Right ventricle myocardium superior (tissue), 1 donor: Measurements from ENCODE around the gene HOXD9. TPM values are rescaled to one million over a fixed set of nuclear protein-coding genes. Genes with fewer than 3 reads are reported as not detected.

ENCODE experiments used
- ATAC-seq: fragments of 200-7000 bp; cut with Tn5 transposase; one replicate; pipeline ENCODE4 v1.9.1; 2020; ENCODE audit warnings: mild to moderate bottlenecking; ENCODE audit not compliant: poor library complexity
- DNase-seq: peaks from one replicate; pipeline ENCODE4 v3.0.0-alpha.2; 2020
- intact Hi-C: fragments of 100-400 bp; cut with DNase I; formaldehyde crosslinking; loops from one replicate; pipeline ENCODE4 v1.11.2; 2022
- total RNA-seq: library from RNA; stranded (reverse); fragmentation: NEBNext Ultra II Directional; extraction: Animal tissue kit (Norgen Biotek cat#: 25700); gene quantifications from one replicate; pipeline ENCODE4 v1.2.1, GENCODE V29; 2021
- donor health status: DM: no; HTN: yes; CAD: no; lungs with severe emphysema.

HOXD9 gene
- total RNA-seq, 1 donor from 2014 or later = not detected

DNA sequence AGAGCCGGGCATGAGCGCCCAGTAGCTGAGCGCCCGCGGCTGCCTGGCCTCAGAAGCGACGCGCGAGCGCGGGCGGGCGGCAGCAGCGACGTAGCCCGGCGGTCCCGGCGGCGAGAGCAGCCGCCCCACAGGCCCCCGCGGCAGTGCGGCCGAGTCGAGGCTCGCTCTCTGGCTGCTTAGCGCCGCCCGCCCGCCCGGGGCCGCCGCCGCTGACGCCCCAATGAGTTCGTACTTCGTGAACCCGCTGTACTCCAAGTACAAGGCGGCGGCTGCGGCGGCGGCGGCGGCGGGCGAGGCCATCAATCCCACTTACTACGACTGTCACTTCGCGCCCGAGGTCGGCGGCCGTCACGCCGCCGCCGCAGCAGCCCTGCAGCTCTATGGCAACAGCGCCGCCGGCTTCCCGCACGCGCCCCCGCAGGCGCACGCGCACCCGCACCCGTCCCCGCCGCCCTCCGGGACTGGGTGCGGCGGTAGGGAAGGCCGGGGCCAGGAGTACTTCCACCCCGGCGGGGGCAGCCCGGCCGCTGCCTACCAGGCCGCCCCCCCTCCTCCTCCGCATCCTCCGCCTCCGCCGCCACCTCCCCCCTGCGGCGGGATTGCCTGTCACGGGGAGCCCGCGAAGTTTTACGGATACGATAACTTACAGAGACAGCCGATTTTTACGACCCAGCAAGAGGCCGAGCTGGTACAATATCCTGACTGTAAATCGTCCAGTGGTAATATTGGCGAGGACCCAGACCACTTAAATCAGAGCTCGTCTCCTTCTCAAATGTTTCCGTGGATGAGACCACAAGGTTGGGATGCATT lies 7.8 kb downstream of the HOXD9 start:
- DNase-seq = no peak
- peak; percentile 29 for ATAC-seq
- intact Hi-C loops = no loop called here

DNA sequence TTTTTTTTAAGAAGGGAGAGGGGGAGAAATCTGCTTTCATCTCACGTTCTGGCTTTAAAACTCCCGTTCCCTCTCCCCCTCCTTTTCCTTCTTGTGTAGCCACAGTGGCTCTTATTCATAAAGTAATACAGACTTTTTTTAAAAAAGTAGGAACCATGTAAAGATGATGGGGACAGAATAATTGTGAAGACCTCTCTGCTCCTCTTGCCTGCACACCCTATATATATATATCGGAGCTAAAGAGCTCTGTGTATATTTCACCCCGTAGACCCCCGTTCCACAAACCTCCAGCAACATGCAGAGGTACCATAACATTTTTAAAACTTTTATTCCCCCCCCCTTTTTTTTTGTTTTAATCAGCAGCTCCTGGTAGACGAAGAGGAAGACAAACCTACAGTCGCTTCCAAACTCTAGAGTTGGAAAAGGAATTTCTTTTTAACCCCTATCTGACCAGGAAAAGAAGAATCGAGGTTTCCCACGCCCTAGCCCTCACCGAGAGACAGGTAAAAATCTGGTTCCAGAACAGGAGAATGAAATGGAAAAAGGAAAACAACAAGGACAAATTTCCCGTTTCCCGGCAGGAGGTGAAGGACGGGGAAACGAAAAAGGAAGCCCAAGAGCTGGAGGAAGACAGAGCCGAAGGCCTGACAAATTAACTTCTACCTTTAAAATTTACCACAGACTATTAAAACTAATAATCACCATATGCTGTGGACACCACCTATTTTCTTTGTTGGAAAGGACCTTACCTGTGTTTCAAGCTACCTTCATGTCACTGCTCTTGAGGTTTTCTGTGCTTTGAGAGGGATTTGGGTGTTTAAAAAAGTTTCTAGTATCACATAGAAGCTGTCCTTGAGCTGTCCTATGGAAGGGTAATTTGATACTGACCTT lies 8.7 kb downstream of the HOXD9 start:
- ATAC-seq (no peak), DNase-seq (no peak)
- intact Hi-C loops = no loop called here

DNA sequence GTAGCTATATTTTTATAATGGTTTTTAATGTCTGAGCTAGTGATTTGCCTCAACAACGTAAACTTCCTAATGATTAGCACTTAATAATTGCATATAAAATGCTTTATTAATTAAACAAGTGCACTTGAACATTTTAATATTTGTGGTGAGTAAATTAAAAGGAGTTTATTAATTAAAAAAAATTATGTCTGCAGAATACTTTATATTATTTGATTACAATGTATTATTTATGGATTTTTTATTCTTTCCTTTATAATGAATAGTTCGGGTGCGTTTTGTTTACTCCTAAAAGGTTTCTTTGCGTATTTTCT lies 9.3 kb downstream of the HOXD9 start:
- ATAC-seq (no peak), DNase-seq (no peak)
- intact Hi-C loops = no loop called here

DNA sequence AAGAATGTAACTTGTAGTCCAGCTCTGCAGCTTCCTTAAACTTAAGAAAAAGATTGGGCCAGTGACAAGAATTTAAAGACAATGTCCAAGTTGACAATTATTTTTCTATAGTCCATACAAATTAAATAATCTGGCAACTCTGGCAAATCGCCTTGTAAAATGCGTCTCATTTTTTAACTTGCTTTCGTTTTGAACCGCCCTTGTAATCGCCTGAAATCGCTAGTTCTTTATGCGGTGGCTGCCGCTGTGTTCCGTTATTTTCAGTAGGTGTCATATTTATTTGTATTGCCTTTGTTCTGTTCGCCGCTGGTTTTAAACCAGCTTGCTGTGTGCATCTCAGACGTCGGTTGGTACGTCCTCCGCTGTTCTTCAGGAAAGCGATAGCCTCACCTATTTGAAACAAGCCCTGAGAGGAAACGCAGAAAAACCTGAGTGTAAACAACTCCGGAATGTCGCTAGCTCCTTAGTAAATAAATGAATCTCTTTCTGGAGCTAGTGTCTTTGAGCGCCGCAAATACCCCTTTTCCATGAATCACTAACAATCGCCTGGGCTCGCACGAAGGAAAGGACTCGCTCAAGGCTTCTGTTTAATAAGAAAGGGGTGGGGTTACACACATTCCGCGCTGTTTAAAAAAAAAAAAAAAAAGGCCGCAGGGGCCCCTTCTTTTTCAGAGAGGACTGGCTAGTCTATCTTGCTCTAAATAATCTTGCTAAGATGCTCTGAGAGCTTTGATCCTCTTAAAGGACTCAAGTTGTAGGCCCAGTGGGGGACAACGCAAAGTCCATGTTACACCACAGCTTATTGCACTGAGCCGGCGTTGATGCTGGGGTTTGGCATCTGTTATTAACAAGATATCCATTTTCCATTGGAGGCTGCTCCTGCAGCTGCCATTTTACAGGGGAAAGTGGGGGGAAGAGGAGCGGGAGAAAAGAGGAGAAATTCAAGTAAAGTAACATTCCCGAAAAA lies 10.0 kb downstream of the HOXD9 start:
- no peak for DNase-seq
- no peak for ATAC-seq
- intact Hi-C loops = no loop called here

DNA sequence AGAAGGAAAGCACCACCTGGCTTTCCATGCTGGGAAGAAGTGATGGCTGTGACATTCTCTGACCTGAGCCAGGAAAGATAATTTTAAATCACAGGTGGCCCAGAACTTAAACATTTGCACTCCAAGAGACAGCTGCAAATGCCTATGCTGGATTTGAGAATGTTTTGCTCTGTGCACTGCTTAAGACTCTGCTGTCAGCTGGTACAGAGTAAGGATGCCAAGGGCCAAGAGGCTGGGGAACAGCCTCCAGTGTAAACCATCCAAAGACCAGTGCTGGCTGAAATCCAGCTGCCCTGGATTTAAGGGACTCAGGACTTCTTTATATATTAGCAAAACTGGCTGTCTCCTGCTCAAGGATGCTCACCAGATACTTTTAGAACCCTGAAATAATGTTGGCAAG lies 10.9 kb downstream of the HOXD9 start:
- DNase-seq (no peak), ATAC-seq (no peak)
- intact Hi-C loops = no loop called here

DNA sequence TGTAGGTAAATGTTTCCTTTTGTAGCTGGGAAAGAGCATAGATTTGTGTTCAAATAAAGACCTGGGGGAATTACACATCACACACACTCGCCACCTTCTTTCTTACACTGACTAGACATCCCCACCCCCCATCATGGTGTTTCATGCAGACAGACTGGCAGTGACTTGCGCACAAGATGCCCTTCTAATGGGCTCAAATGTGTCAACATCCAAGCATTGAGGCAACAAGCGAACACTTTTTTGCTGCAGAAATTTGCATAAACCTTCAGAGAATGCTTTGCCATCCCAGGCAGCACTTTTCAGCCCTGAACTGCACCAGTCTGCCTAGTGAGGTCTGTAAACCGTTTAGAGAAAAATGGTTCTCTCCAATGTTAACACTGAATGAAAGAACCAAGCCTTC lies 11.5 kb downstream of the HOXD9 start:
- no peak for DNase-seq
- ATAC-seq = no peak
- intact Hi-C loops = no loop called here

DNA sequence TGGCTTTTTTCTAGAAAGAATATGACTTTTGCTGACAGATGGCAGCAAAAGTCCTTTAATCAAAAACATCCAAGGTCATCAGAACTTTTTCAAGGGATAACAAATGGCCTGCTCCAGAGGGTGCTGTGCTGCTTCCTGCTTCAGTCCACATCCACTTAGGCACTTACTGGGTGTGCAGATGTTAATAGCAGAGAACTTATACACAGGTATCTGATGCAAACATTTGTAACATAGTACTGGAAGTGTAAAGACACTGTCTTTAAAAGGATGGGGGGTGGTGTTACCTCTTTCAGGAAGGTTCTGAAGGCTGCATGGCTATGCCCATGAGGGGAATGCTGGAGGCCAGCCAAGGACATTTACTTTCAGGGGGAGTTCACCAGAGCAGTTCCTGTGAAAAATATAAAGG lies 12.5 kb downstream of the HOXD9 start:
- intact Hi-C loops = no loop called here
- DNase-seq (no peak), ATAC-seq (no peak)

DNA sequence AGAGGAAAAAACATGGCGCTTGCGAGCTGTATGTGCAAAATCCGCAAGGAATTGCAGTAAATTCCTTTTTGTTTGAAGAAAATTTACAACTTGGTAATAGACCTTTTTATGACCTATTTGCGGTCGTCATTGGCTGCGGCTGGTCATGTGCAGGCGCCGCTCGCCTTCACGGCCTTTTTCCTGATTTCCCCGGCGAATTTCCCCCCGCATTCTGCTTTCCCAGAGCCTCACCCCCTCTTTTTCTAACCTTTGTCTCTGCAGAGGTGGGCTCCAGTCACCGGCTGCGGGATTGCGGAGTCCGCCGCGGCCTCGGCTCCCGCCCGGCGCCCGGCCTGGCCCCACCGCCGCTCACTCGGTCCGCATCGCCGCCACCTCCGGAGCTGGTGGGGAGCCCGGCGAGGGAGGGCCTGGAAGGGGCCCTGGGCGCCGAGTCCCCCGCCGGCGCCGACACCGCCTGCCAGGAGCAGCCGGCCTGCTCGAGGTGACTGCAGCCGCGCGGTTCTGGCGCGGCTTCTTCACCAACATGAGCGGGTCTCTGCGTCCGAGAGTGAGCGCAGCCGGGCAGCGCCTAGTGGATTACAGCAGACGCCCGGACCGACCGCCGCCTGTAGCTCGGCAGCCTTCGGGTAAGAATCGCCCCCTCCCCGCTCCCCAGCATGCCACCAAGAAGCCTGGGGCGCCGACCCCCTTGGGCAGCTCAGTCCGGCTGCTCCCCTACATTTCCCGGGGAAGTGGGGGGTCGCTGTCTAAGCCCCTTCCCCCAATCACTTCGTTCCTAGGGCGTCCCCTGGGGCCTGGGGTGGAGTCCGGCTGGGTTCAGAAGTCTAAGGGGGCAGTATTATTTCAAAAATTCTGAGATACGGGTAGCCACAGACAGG lies 14.1 kb downstream of the HOXD9 start:
- no peak for ATAC-seq
- intact Hi-C loops = no loop called here
- no peak for DNase-seq

DNA sequence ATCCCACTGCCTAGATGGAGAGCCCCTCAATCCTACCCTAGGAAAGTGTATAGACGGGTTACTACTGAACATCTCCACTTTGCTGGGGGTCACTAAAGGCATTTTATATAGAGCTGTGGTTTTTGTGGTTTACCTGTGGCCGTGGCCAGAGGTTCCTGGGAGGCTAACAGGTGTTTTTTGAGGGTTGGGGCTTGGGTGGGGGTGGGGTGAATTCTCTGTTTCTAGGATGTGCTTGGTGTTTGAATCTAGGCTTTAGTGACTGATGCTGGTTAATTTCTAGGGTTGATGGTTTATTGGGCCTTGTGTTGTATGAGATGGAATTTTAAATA lies 14.7 kb downstream of the HOXD9 start:
- DNase-seq (no peak), ATAC-seq (no peak)
- intact Hi-C loops = no loop called here

DNA sequence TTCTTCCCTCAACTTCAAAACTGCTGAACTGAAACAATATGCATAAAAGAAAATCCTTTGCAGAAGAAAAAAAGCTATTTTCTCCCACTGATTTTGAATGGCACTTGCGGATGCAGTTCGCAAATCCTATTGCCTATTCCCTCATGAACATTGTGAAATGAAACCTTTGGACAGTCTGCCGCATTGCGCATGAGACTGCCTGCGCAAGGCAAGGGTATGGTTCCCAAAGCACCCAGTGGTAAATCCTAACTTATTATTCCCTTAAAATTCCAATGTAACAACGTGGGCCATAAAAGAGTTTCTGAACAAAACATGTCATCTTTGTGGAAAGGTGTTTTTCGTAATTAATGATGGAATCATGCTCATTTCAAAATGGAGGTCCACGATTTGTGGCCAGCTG lies 15.4 kb downstream of the HOXD9 start:
- ATAC-seq (no peak), DNase-seq (no peak)
- intact Hi-C loops = no loop called here

DNA sequence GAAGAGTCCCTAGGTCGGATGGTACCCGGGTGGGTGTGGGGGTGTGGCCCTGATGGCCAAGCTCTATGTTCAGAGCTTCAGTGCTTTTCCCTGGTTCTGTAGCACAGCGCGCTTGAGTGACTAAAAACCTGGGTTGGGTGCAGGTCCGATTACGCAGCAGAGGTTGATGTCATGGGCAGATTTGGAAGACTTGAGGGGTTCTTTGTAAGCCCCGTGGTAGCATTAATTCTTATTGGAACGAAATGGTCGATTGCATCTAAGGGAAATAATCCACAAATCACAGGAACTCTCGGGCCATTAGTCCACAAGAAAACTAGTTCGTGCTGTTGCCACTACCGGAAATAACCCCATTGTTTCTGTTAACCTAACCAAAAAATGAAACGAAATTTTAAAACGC lies 16.0 kb downstream of the HOXD9 start:
- DNase-seq (no peak), ATAC-seq (no peak)
- intact Hi-C loops = no loop called here

DNA sequence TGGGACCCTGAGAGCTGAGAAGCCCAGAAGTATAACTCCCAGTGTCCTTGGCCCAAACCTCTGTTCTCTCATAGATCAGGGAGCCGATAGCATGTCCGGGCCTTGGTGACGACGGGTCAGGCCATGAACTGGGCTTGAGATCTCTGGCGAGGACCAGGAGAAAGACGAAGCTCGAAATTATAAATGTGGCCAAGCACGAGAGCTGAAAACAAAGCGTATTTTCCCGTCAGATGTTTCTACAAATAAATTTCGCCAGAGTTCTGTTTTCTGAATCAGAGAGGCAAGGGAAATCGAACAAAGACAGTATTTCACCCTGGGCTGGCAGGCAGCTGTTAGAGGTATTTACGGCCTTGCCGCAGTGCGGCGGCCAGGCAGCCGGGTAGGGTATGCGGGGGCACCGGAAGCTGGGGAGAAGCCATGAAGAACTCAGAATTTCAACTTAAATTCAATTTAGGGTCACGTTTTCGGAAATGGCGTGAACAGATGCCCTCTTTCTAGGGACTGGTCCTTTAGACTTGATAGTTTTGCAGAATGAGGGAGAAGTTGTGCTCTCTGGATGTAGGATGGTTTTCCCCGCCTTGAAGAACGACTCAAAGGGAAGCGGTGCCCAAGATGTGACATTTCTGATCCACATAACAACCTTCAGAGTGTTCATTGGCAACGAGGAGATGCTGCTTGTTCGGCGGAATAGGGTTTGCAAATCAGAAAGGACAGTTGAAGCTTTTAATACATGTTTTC lies 16.6 kb downstream of the HOXD9 start:
- DNase-seq = no peak
- no peak for ATAC-seq
- intact Hi-C loops = no loop called here

DNA sequence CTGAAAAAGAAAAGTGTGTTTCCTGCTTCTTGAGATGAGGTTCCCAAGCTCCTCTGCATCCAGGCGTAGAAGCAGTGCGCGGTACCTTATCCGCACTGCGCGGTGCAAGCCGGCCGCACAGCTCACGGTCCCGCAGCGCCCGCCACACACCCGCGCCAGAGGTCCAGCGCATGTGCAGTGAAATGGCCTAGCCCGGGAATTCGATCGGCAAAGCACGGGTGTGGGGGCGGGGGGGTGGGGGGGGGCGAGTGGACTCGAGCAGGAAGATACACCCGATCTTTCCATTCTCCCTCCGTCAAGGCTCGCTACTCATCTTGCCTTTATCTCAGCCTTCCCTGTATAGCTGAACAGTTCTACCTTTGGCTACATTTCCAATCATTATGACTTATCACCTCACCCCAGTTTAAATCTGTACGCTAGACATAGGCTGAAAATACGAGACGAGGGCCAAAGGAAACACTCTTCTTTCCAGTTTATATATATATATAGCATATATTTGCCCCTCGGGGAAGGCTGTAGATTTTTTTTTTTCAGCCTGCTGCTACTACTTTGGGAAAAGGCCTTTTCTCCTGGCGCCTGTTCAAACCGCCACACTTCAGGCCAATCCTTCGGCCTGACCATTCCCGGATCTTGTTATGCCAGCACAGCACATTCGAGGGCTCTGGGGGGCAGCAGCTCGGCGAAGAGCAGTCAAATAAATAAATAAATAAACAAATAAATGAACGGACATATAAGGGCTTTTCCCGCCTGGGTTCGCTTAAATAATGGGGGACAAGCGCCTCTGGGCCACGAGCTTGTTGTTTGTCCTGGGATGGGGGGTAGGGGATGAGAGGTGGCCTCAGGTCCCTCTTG lies 17.4 kb downstream of the HOXD9 start:
- intact Hi-C loops = loop anchor here (2.0 to 5.0 kb wide), 3 partner anchors 317 to 499 kb away; no protein-coding TSS in a partner anchor
- DNase-seq (no peak), ATAC-seq (no peak)

DNA sequence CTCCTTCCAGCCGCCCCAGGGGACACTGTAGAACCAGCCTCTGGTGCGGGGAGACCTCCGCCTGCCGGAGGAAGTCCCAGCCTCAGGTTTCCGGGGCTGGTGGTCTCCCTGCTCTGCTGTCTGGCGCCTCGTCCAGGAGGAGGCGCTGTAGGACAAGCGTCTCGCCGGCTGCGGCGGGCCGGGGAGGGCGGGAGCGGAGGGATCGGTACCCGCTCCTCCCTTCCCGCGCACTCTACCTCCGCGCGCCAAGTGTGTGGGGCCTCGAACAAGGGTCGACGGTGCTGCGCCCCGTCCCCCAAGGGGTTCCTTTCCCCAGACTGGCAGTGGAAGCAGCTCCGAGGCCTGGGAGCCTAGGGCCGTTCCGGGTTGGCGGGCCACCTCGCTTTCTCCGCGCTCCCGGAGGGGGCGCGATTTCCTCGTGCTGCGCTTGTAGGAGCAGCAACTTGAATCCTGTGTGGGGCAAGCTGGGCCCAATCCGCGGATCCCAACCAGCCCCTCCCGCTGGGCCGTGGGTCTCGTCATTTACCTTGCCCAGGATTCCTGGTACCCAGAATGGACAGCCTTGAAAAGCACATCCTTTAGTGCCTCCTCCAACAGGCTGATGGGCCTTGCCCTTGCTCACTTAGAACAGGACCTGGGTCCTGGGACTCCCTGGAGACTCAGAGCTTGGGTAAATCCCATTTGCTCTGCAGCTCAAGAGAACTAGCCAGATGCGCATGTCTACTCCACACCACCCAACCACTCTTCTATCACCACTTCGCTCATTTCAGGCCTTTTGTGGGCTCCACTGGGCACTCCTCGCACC lies 18.2 kb downstream of the HOXD9 start:
- DNase-seq = peak; percentile 77
- ATAC-seq = peak; percentile 97
- intact Hi-C loops = loop anchor here (2.0 to 5.0 kb wide), 3 partner anchors 317 to 498 kb away; no protein-coding TSS in a partner anchor

DNA sequence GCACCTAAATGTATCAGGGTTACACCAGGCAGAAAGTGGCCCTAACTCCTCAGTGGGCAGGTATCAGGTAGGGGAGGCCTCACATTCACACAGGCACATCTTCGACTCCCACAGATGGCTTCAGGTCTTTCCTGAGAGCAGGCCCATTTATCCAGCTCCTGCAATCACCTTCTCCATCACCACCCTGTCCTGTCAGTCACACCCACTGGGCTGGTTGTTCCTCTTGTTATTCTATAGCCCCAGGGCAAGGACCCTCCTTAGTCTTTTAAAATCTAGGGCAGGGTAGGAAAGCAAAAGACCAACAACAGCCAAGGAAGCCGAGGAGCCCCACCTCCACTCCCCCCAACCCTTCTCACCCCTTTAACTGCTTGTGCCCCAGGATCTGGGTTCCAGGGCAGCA lies 19.8 kb downstream of the HOXD9 start:
- intact Hi-C loops = loop anchor here (5.0 kb wide), 2 partner anchors 315 to 410 kb away; no protein-coding TSS in a partner anchor
- DNase-seq (no peak), ATAC-seq (no peak)
